GM12892 (cell line): ENCODE measurements around the gene NFATC2.

Source experiments
- DNase-seq: peaks from one replicate; pipeline ENCODE4 v3.0.0; 2011; ENCODE audit not compliant: insufficient read length
- FAIRE-seq: peaks from 2 replicates; lab custom pipeline; 2011; peaks lifted over from hg19 to GRCh38; lab: Jason Lieb, UNC
- POLR2A ChIP-seq: IDR thresholded peaks from 2 replicates; pipeline ENCODE4 v1.6.1; 2011; ENCODE audit warnings: low read depth, low read length, control low read depth
- POLR2AphosphoS5 ChIP-seq: IDR thresholded peaks from 2 replicates; pipeline ENCODE4 v1.6.1; 2011; ENCODE audit warnings: low read depth, low read length, control low read depth
- TAF1 ChIP-seq: IDR thresholded peaks from 2 replicates; pipeline ENCODE4 v1.6.1; 2011; ENCODE audit warnings: low read depth, mild to moderate bottlenecking, control low read depth, low read length, borderline replicate concordance

Gene NFATC2

GRCh38 chr20:51495291-51495690 is 47.2 kb downstream of the NFATC2 start:
- FAIRE-seq (no peak), DNase-seq (no peak)
- no peak for TF ChIP-seq POLR2A
- TF ChIP-seq POLR2AphosphoS5, result no peak
- no peak for TF ChIP-seq TAF1

- TF ChIP-seq TAF1 (no peak), POLR2A (no peak), POLR2AphosphoS5 (no peak)
- FAIRE-seq, result no peak
- no peak for DNase-seq
Observed at GRCh38 chr20:51494241-51495110, 48.0 kb downstream of the NFATC2 start.

- FAIRE-seq, result no peak
- DNase-seq, result no peak
- TF ChIP-seq TAF1, result no peak
- TF ChIP-seq POLR2AphosphoS5, result no peak
- no peak for TF ChIP-seq POLR2A
Observed at GRCh38 chr20:51493346-51493791, 49.1 kb downstream of the NFATC2 start.

GRCh38 chr20:51492167-51493092 is 50.1 kb downstream of the NFATC2 start:
- FAIRE-seq (no peak), DNase-seq (no peak)
- TF ChIP-seq TAF1 (no peak), POLR2A (no peak), POLR2AphosphoS5 (no peak)

- no peak for TF ChIP-seq POLR2AphosphoS5
- FAIRE-seq (no peak), DNase-seq (no peak)
Observed at GRCh38 chr20:51491393-51491792, 51.1 kb downstream of the NFATC2 start.

- FAIRE-seq, result no peak
- TF ChIP-seq POLR2A (no peak), TAF1 (no peak)
- DNase-seq, result no peak
Observed at GRCh38 chr20:51490635-51491034, 51.9 kb downstream of the NFATC2 start.

- FAIRE-seq, result no peak
- no peak for DNase-seq
- no peak for TF ChIP-seq POLR2AphosphoS5
- TF ChIP-seq TAF1, result no peak
- TF ChIP-seq POLR2A, result no peak
Observed at GRCh38 chr20:51489611-51490010, 52.9 kb downstream of the NFATC2 start.

- FAIRE-seq, result no peak
- no peak for TF ChIP-seq POLR2A
- TF ChIP-seq TAF1, result no peak
- no peak for TF ChIP-seq POLR2AphosphoS5
- DNase-seq, result no peak
Observed at GRCh38 chr20:51488331-51488730, 54.2 kb downstream of the NFATC2 start.

GRCh38 chr20:51487565-51488268 is 54.8 kb downstream of the NFATC2 start:
- no peak for DNase-seq
- no peak for FAIRE-seq
- TF ChIP-seq POLR2A (no peak), TAF1 (no peak)

GRCh38 chr20:51487076-51487475 is 55.4 kb downstream of the NFATC2 start:
- no peak for DNase-seq
- TF ChIP-seq TAF1 (no peak), POLR2AphosphoS5 (no peak), POLR2A (no peak)
- no peak for FAIRE-seq

GRCh38 chr20:51486197-51487005 is 56.1 kb downstream of the NFATC2 start:
- DNase-seq (no peak), FAIRE-seq (no peak)
- TF ChIP-seq POLR2AphosphoS5 (no peak), POLR2A (no peak), TAF1 (no peak)

GRCh38 chr20:51484831-51485230 is 57.7 kb downstream of the NFATC2 start:
- FAIRE-seq (no peak), DNase-seq (no peak)
- TF ChIP-seq POLR2AphosphoS5 (no peak), TAF1 (no peak), POLR2A (no peak)
